ENCODE data around the gene MYL6. TPM values are rescaled to one million over a fixed set of nuclear protein-coding genes. Genes with fewer than 3 reads are reported as not detected.

The MYL6 gene
- total RNA-seq, 1 experiment from 2014 or later, result 1,181 TPM

GRCh38 chr12:56161690-56162351, 3.7 kb downstream of the MYL6 start:
- Histone ChIP-seq H2BK12ac (ENCODE audit: insufficient read length, low read depth, low read length) (no peak overlapping the region), H3K79me1 (ENCODE audit: insufficient read depth, low read depth, low read length, poor library complexity, severe bottlenecking) (peaks cover 2% of the 10 kb centered on the region), H2BK15ac (ENCODE audit: low read depth, low read length) (no peak overlapping the region), H3K23me2 (ENCODE audit: insufficient read length, low read depth, low read length, poor library complexity, severe bottlenecking) (peaks cover 15% of the 10 kb centered on the region), H3K56ac (ENCODE audit: insufficient read length, low read depth, low read length) (no peak overlapping the region), H3K23ac (ENCODE audit: insufficient read length, low read depth, low read length) (no peak overlapping the region), H2BK5ac (ENCODE audit: insufficient read length, low read length) (no peak overlapping the region), H2AK5ac (ENCODE audit: insufficient read length, low read length) (no peak overlapping the region), H3K4me2 (ENCODE audit: insufficient read depth, insufficient read length, low read length) (no peak overlapping the region), H4K5ac (ENCODE audit: insufficient read length, low read depth, low read length) (no peak overlapping the region), H3K4me1 (ENCODE audit: insufficient read depth, low read length) (peaks cover 5% of the 10 kb centered on the region; the same call in 1 of the 2 replicates), H2BK120ac (ENCODE audit: low read depth, low read length, poor library complexity, severe bottlenecking) (no peak overlapping the region), H3K4ac (ENCODE audit: low read depth, low read length) (no peak overlapping the region), H3K18ac (ENCODE audit: insufficient read length, low read depth, low read length) (no peak overlapping the region), H4K20me1 (ENCODE audit: control insufficient read depth, insufficient read depth, insufficient read length) (no peaks in the 10 kb centered on the region), H2BK20ac (ENCODE audit: low read depth, low read length, poor library complexity, severe bottlenecking) (no peak overlapping the region), H3K27ac (ENCODE audit: insufficient read length, low read depth, low read length) (peak overlapping the region; percentile 10), H2AFZ (ENCODE audit: low read length) (no peak overlapping the region), H3K9ac (ENCODE audit: extremely low read depth, insufficient read length, low read length) (no peak overlapping the region), H4K91ac (ENCODE audit: insufficient read length, low read depth, low read length) (no peak overlapping the region), H3K27me3 (ENCODE audit: insufficient read depth, low read length) (no peaks in the 10 kb centered on the region), H4K8ac (replicated peaks; ENCODE audit: insufficient read length, low read depth, low read length) (no peak overlapping the region), H3K9me3 (ENCODE audit: control insufficient read depth, low read depth, low read length) (no peaks in the 10 kb centered on the region), H3K79me2 (ENCODE audit: insufficient read depth, low read length) (peaks cover 3% of the 10 kb centered on the region; the same call in 1 of the 2 replicates), H3T11ph (ENCODE audit: low read length) (no peak overlapping the region), H3K14ac (ENCODE audit: insufficient read depth, low read length) (no peak overlapping the region)
- no CpG with 5 or more reads among the region's 10 CpGs for WGBS (ENCODE audit: extremely low coverage, insufficient read length, low lambda C conversion rate)
- peaks cover 61 to 84% (median 77%) of the 10 kb centered on the region in 3 experiments for H3K36me3 Mint-ChIP-seq (ENCODE audit: insufficient read depth in 1 of 3, low read depth in 3 of 3)
- peaks cover 11% of the 10 kb centered on the region for H3K27me3 Mint-ChIP-seq (ENCODE audit: low read depth)
- H3K4me3 Mint-ChIP-seq, result peak overlapping the region; percentile 68 to 96; a peak in 2 of 5 replicates
- H3K9me3 Mint-ChIP-seq, result peaks cover 0 to 4% of the 10 kb centered on the region in 2 experiments; a peak in 3 of 5 replicates
- peak overlapping the region in 2 of 3 experiments; percentile 79 to 93; a peak in 3 of 7 replicates for H3K27ac Mint-ChIP-seq
- no peak for DNase-seq
- peaks cover 46 to 60% of the 10 kb centered on the region in 2 experiments for H3K4me1 Mint-ChIP-seq
- TF ChIP-seq, protein P1, sequence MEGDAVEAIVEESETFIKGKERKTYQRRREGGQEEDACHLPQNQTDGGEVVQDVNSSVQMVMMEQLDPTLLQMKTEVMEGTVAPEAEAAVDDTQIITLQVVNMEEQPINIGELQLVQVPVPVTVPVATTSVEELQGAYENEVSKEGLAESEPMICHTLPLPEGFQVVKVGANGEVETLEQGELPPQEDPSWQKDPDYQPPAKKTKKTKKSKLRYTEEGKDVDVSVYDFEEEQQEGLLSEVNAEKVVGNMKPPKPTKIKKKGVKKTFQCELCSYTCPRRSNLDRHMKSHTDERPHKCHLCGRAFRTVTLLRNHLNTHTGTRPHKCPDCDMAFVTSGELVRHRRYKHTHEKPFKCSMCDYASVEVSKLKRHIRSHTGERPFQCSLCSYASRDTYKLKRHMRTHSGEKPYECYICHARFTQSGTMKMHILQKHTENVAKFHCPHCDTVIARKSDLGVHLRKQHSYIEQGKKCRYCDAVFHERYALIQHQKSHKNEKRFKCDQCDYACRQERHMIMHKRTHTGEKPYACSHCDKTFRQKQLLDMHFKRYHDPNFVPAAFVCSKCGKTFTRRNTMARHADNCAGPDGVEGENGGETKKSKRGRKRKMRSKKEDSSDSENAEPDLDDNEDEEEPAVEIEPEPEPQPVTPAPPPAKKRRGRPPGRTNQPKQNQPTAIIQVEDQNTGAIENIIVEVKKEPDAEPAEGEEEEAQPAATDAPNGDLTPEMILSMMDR (conservative IDR thresholded peaks at IDR 0.05), result no peak
